GM23248 (cell line): ENCODE results near the gene FAXDC2.

Experiments used
- EZH2 ChIP-seq: fragments of 200-600 bp; sonication (generic); IDR thresholded peaks from 2 replicates; pipeline ENCODE4 v1.6.1; 2018; ENCODE audit warnings: antibody characterized with exemption, mild to moderate bottlenecking; ENCODE audit not compliant: insufficient read depth, poor library complexity, severe bottlenecking
- EZH2phosphoT487 ChIP-seq: fragments of 200-600 bp; sonication (generic); IDR thresholded peaks from 2 replicates; pipeline ENCODE4 v1.6.1; 2018; ENCODE audit warnings: antibody characterized with exemption, moderate library complexity, mild to moderate bottlenecking, low read depth; ENCODE audit not compliant: insufficient read depth

GRCh38 chr5:154893381-154893780 lies 43.0 kb upstream of the FAXDC2 start:
- TF ChIP-seq EZH2 (no peak), EZH2phosphoT487 (no peak)
